WTC11 (cell line): Measurements from ENCODE around the gene MYPOP. TPM values are rescaled to one million over a fixed set of nuclear protein-coding genes. Genes with fewer than 3 reads are reported as not detected.

Source experiments
- ATAC-seq: fragments of 200-7000 bp; cut with Tn5 transposase; 2 replicates; pipeline ENCODE4 v1.10.0; 2021; ENCODE audit warnings: mild to moderate bottlenecking, moderate library complexity
- CTCF ChIA-PET: fragments of 300-600 bp; sonication (Branson Sonifier 250); formaldehyde crosslinking; loops from one replicate; lab custom pipeline; 2021; ENCODE audit warnings: antibody characterized with exemption; lab: Charles Lee
- POLR2A ChIA-PET: fragments of 350-600 bp; sonication (Branson Sonifier 250); formaldehyde crosslinking; loops from one replicate; lab custom pipeline; 2021; ENCODE audit warnings: antibody characterized with exemption; lab: Charles Lee
- DNase-seq: peaks from one replicate; pipeline ENCODE4 v3.0.0; 2021; ENCODE audit warnings: low spot score
- H3K27ac Mint-ChIP-seq: 2 replicates; pipeline ENCODE4 v1.8.0; 2021; ENCODE audit warnings: mixed read lengths
- H3K27me3 Mint-ChIP-seq: 2 replicates; pipeline ENCODE4 v1.8.0; 2021; ENCODE audit warnings: low read depth, mild to moderate bottlenecking, moderate library complexity, mixed read lengths
- H3K36me3 Mint-ChIP-seq: 2 replicates; pipeline ENCODE4 v1.8.0; 2021; ENCODE audit warnings: mixed read lengths
- H3K4me1 Mint-ChIP-seq: 2 replicates; pipeline ENCODE4 v1.8.0; 2022; ENCODE audit warnings: mixed read lengths
- H3K4me3 Mint-ChIP-seq: 2 replicates; pipeline ENCODE4 v1.8.0; 2021; ENCODE audit warnings: mild to moderate bottlenecking, moderate library complexity, mixed read lengths
- H3K9me3 Mint-ChIP-seq: 2 replicates; pipeline ENCODE4 v1.8.0; 2021; ENCODE audit warnings: mixed read lengths
- ETV6 ChIP-seq: sonication (generic); formaldehyde crosslinking; IDR thresholded peaks from 2 replicates; pipeline ENCODE4 v1.8.1; 2022; ENCODE audit warnings: mild to moderate bottlenecking, missing genetic modification reagents
- FOXJ3 ChIP-seq: sonication (generic); formaldehyde crosslinking; IDR thresholded peaks from 2 replicates; pipeline ENCODE4 v1.9.0; 2021; ENCODE audit warnings: missing genetic modification reagents, mild to moderate bottlenecking, borderline replicate concordance
- NR1H2 ChIP-seq: sonication (generic); formaldehyde crosslinking; IDR thresholded peaks from 2 replicates; pipeline ENCODE4 v1.9.0; 2021; ENCODE audit warnings: mild to moderate bottlenecking, moderate library complexity, missing genetic modification reagents
- SMAD4 ChIP-seq: sonication (generic); formaldehyde crosslinking; IDR thresholded peaks from 2 replicates; pipeline ENCODE4 v1.8.0; 2022; ENCODE audit warnings: mild to moderate bottlenecking, missing genetic modification reagents
- TP53 ChIP-seq: sonication (generic); formaldehyde crosslinking; IDR thresholded peaks from 2 replicates; pipeline ENCODE4 v1.8.1; 2023; ENCODE audit warnings: mild to moderate bottlenecking, missing genetic modification reagents
- ZNF423 ChIP-seq: fragments of 250-450 bp; sonication (Bioruptor Pico); IDR thresholded peaks from 2 replicates; pipeline ENCODE4 v2.1.2; 2022; ENCODE audit warnings: mild to moderate bottlenecking, moderate library complexity
- total RNA-seq: library from RNA; stranded (reverse); gene quantifications from 3 replicates; pipeline ENCODE4 v1.2.3, GENCODE V29; 2021
- TF ChIP-seq, protein P1 (sequence below): fragments of 250-450 bp; sonication (Bioruptor Pico); IDR thresholded peaks from 2 replicates; pipeline ENCODE4 v1.9.0; 2021; ENCODE audit warnings: mild to moderate bottlenecking
- TF ChIP-seq, protein P2 (sequence below): sonication (generic); formaldehyde crosslinking; IDR thresholded peaks from 2 replicates; pipeline ENCODE4 v1.8.0; 2022; ENCODE audit warnings: mild to moderate bottlenecking, missing genetic modification reagents
- TF ChIP-seq, protein P3 (sequence below): fragments of 250-450 bp; sonication (Bioruptor Pico); IDR thresholded peaks from 2 replicates; pipeline ENCODE4 v1.9.0; 2021; ENCODE audit warnings: mild to moderate bottlenecking, borderline replicate concordance
- TF ChIP-seq, protein P4 (sequence below): sonication (generic); formaldehyde crosslinking; IDR thresholded peaks from 2 replicates; pipeline ENCODE4 v1.8.0; 2022; ENCODE audit warnings: missing genetic modification reagents
- TF ChIP-seq, protein P5 (sequence below): sonication (generic); formaldehyde crosslinking; IDR thresholded peaks from 2 replicates; pipeline ENCODE4 v1.8.1; 2023; ENCODE audit warnings: mild to moderate bottlenecking, missing genetic modification reagents, moderate library complexity
- TF ChIP-seq, protein P6 (sequence below): sonication (generic); formaldehyde crosslinking; IDR thresholded peaks from 2 replicates; pipeline ENCODE4 v1.8.1; 2023; ENCODE audit warnings: mild to moderate bottlenecking, missing genetic modification reagents
- TF ChIP-seq, protein P7 (sequence below): sonication (generic); formaldehyde crosslinking; IDR thresholded peaks from 2 replicates; pipeline ENCODE4 v1.8.0; 2022; ENCODE audit warnings: mild to moderate bottlenecking, missing genetic modification reagents
- TF ChIP-seq, protein P8 (sequence below): sonication (generic); formaldehyde crosslinking; IDR thresholded peaks from 2 replicates; pipeline ENCODE4 v1.8.0; 2022; ENCODE audit warnings: mild to moderate bottlenecking, missing genetic modification reagents
- TF ChIP-seq, protein P9 (sequence below): sonication (generic); formaldehyde crosslinking; IDR thresholded peaks from 2 replicates; pipeline ENCODE4 v1.8.1; 2022; ENCODE audit warnings: low read depth, missing genetic modification reagents, borderline replicate concordance

Gene MYPOP
- total RNA-seq, 1 experiment from 2014 or later, result 13.6 TPM

DNA sequence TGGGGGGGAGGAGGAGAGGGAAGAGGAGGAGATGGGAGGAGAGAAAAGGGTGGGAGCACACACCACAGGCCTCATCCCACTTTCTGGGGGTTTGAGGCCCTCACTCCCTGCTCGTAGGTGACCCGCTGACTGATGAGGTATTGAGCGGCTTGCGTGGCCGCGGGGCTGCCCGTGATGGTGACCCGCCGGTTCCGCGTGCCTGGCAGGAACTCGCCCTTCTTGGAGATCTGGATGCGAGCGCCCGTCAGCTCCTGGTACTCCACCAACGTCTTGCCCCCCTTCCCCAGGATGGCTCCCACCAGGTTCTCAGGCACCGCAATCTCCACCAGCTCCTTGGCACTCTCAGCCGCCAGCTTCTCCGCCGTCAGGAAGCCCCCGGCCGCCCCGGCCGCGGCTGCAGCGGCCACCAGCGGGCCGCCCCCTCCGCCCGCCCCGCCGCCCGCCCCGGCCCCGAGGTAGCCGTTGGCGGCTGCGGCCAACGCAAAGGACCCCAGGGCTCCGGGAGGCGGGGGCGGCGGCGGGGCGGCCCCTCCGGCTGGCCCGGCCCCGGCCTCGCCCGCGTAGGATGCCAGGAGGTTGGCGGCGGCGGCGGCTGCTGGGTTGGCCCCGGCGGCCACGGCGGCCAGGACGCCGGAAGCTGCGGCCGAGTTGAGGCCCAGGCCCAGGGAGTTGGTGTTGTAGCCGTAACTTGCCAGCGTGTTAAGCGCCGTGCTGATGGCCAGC, 37.5 kb upstream of the MYPOP start:
- ATAC-seq (peak; percentile 50), DNase-seq (no peak)
- H3K27me3 Mint-ChIP-seq, result peaks cover 32% of the 10 kb centered on the region
- peaks cover 13% of the 10 kb centered on the region; the same call in 1 of the 2 replicates for H3K4me1 Mint-ChIP-seq
- TF ChIP-seq, protein P1, sequence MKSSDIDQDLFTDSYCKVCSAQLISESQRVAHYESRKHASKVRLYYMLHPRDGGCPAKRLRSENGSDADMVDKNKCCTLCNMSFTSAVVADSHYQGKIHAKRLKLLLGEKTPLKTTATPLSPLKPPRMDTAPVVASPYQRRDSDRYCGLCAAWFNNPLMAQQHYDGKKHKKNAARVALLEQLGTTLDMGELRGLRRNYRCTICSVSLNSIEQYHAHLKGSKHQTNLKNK, result no peak
- TF ChIP-seq, protein P2, sequence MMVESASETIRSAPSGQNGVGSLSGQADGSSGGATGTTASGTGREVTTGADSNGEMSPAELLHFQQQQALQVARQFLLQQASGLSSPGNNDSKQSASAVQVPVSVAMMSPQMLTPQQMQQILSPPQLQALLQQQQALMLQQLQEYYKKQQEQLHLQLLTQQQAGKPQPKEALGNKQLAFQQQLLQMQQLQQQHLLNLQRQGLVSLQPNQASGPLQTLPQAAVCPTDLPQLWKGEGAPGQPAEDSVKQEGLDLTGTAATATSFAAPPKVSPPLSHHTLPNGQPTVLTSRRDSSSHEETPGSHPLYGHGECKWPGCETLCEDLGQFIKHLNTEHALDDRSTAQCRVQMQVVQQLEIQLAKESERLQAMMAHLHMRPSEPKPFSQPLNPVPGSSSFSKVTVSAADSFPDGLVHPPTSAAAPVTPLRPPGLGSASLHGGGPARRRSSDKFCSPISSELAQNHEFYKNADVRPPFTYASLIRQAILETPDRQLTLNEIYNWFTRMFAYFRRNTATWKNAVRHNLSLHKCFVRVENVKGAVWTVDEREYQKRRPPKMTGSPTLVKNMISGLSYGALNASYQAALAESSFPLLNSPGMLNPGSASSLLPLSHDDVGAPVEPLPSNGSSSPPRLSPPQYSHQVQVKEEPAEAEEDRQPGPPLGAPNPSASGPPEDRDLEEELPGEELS (CRISPR knock-in tag), result no peak
- TF ChIP-seq, protein P3, sequence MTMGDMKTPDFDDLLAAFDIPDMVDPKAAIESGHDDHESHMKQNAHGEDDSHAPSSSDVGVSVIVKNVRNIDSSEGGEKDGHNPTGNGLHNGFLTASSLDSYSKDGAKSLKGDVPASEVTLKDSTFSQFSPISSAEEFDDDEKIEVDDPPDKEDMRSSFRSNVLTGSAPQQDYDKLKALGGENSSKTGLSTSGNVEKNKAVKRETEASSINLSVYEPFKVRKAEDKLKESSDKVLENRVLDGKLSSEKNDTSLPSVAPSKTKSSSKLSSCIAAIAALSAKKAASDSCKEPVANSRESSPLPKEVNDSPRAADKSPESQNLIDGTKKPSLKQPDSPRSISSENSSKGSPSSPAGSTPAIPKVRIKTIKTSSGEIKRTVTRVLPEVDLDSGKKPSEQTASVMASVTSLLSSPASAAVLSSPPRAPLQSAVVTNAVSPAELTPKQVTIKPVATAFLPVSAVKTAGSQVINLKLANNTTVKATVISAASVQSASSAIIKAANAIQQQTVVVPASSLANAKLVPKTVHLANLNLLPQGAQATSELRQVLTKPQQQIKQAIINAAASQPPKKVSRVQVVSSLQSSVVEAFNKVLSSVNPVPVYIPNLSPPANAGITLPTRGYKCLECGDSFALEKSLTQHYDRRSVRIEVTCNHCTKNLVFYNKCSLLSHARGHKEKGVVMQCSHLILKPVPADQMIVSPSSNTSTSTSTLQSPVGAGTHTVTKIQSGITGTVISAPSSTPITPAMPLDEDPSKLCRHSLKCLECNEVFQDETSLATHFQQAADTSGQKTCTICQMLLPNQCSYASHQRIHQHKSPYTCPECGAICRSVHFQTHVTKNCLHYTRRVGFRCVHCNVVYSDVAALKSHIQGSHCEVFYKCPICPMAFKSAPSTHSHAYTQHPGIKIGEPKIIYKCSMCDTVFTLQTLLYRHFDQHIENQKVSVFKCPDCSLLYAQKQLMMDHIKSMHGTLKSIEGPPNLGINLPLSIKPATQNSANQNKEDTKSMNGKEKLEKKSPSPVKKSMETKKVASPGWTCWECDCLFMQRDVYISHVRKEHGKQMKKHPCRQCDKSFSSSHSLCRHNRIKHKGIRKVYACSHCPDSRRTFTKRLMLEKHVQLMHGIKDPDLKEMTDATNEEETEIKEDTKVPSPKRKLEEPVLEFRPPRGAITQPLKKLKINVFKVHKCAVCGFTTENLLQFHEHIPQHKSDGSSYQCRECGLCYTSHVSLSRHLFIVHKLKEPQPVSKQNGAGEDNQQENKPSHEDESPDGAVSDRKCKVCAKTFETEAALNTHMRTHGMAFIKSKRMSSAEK (CRISPR knock-in tag), result no peak
- TF ChIP-seq, protein P4, sequence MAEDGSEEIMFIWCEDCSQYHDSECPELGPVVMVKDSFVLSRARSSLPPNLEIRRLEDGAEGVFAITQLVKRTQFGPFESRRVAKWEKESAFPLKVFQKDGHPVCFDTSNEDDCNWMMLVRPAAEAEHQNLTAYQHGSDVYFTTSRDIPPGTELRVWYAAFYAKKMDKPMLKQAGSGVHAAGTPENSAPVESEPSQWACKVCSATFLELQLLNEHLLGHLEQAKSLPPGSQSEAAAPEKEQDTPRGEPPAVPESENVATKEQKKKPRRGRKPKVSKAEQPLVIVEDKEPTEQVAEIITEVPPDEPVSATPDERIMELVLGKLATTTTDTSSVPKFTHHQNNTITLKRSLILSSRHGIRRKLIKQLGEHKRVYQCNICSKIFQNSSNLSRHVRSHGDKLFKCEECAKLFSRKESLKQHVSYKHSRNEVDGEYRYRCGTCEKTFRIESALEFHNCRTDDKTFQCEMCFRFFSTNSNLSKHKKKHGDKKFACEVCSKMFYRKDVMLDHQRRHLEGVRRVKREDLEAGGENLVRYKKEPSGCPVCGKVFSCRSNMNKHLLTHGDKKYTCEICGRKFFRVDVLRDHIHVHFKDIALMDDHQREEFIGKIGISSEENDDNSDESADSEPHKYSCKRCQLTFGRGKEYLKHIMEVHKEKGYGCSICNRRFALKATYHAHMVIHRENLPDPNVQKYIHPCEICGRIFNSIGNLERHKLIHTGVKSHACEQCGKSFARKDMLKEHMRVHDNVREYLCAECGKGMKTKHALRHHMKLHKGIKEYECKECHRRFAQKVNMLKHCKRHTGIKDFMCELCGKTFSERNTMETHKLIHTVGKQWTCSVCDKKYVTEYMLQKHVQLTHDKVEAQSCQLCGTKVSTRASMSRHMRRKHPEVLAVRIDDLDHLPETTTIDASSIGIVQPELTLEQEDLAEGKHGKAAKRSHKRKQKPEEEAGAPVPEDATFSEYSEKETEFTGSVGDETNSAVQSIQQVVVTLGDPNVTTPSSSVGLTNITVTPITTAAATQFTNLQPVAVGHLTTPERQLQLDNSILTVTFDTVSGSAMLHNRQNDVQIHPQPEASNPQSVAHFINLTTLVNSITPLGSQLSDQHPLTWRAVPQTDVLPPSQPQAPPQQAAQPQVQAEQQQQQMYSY (CRISPR knock-in tag), result no peak
- TF ChIP-seq FOXJ3 (no peak), ZNF423 (no peak), TP53 (no peak), NR1H2 (no peak), SMAD4 (no peak), ETV6 (CRISPR knock-in tag) (no peak)
- TF ChIP-seq, protein P5, sequence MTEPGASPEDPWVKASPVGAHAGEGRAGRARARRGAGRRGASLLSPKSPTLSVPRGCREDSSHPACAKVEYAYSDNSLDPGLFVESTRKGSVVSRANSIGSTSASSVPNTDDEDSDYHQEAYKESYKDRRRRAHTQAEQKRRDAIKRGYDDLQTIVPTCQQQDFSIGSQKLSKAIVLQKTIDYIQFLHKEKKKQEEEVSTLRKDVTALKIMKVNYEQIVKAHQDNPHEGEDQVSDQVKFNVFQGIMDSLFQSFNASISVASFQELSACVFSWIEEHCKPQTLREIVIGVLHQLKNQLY (CRISPR knock-in tag), result no peak
- TF ChIP-seq, protein P6, sequence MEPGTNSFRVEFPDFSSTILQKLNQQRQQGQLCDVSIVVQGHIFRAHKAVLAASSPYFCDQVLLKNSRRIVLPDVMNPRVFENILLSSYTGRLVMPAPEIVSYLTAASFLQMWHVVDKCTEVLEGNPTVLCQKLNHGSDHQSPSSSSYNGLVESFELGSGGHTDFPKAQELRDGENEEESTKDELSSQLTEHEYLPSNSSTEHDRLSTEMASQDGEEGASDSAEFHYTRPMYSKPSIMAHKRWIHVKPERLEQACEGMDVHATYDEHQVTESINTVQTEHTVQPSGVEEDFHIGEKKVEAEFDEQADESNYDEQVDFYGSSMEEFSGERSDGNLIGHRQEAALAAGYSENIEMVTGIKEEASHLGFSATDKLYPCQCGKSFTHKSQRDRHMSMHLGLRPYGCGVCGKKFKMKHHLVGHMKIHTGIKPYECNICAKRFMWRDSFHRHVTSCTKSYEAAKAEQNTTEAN (CRISPR knock-in tag), result no peak
- TF ChIP-seq, protein P7, sequence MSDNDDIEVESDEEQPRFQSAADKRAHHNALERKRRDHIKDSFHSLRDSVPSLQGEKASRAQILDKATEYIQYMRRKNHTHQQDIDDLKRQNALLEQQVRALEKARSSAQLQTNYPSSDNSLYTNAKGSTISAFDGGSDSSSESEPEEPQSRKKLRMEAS, result no peak
- TF ChIP-seq, protein P8, sequence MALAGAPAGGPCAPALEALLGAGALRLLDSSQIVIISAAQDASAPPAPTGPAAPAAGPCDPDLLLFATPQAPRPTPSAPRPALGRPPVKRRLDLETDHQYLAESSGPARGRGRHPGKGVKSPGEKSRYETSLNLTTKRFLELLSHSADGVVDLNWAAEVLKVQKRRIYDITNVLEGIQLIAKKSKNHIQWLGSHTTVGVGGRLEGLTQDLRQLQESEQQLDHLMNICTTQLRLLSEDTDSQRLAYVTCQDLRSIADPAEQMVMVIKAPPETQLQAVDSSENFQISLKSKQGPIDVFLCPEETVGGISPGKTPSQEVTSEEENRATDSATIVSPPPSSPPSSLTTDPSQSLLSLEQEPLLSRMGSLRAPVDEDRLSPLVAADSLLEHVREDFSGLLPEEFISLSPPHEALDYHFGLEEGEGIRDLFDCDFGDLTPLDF, result no peak
- TF ChIP-seq, protein P9, sequence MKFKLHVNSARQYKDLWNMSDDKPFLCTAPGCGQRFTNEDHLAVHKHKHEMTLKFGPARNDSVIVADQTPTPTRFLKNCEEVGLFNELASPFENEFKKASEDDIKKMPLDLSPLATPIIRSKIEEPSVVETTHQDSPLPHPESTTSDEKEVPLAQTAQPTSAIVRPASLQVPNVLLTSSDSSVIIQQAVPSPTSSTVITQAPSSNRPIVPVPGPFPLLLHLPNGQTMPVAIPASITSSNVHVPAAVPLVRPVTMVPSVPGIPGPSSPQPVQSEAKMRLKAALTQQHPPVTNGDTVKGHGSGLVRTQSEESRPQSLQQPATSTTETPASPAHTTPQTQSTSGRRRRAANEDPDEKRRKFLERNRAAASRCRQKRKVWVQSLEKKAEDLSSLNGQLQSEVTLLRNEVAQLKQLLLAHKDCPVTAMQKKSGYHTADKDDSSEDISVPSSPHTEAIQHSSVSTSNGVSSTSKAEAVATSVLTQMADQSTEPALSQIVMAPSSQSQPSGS (CRISPR knock-in tag), result no peak
- no peaks in the 10 kb centered on the region; the same call in 1 of the 2 replicates for H3K36me3 Mint-ChIP-seq
- no peak overlapping the region for H3K27ac Mint-ChIP-seq
- H3K9me3 Mint-ChIP-seq, result no peaks in the 10 kb centered on the region
- peak overlapping the region; percentile 60 for H3K4me3 Mint-ChIP-seq
- POLR2A ChIA-PET, result interaction anchor here (0.6 to 1.6 kb wide), 3 partner anchors 10 to 21 kb away, joined by 3 to 4 read pairs (median 4); no protein-coding TSS in a partner anchor
- CTCF ChIA-PET, result interaction anchor here (1.0 to 2.1 kb wide), 9 partner anchors 9 to 171 kb away, joined by 3 to 11 read pairs (median 4); partner anchors contain the start of genes NOVA2 and SIX5
